HepG2 (cell line): Measurements from ENCODE around the gene BTF3L4. TPM values are rescaled to one million over a fixed set of nuclear protein-coding genes. Genes with fewer than 3 reads are reported as not detected.

Experiments used
- CBFB ChIP-seq: sonication (generic); formaldehyde crosslinking; IDR thresholded peaks from 2 replicates; pipeline ENCODE4 v1.4.0; 2020; ENCODE audit warnings: missing genetic modification reagents
- CHD2 ChIP-seq: IDR thresholded peaks from 2 replicates; pipeline ENCODE4 v1.6.1; 2011; ENCODE audit warnings: low read depth, low read length, improper control_type of control experiment
- CREM ChIP-seq, 2 experiments: sonication (generic) in 1 of 2; formaldehyde crosslinking in 1 of 2; IDR thresholded peaks; 2 replicates each; pipeline versions ENCODE4 v1.4.0 to v1.6.1; 2016 to 2020; ENCODE audit warnings: antibody characterized with exemption in 1 of 2, mild to moderate bottlenecking in 1 of 2, missing genetic modification reagents in 1 of 2
- GABPB1 ChIP-seq: IDR thresholded peaks from 2 replicates; pipeline ENCODE4 v1.6.1; 2016; ENCODE audit warnings: mild to moderate bottlenecking, missing genetic modification reagents, moderate library complexity, missing compliant biosample characterization
- HNRNPH1 ChIP-seq: fragments of 200-400 bp; formaldehyde crosslinking; optimal IDR thresholded peaks from 2 replicates; pipeline ENCODE3; 2017; ENCODE audit warnings: mild to moderate bottlenecking, low read depth, low read length
- KDM5A ChIP-seq: fragments of 200-600 bp; sonication (generic); IDR thresholded peaks from 2 replicates; pipeline ENCODE4 v1.7.0; 2018; ENCODE audit warnings: antibody characterized with exemption, mild to moderate bottlenecking, low read length, borderline replicate concordance
- PCBP1 ChIP-seq: fragments of 200-400 bp; formaldehyde crosslinking; IDR thresholded peaks from 2 replicates; pipeline ENCODE4 v1.6.1; 2017; ENCODE audit warnings: mild to moderate bottlenecking, low read depth, low read length, borderline replicate concordance
- RELA ChIP-seq: sonication (generic); formaldehyde crosslinking; IDR thresholded peaks from 2 replicates; pipeline ENCODE4 v1.4.0; 2020; ENCODE audit warnings: missing genetic modification reagents
- SP1 ChIP-seq, 2 experiments: fragments of 450-650 bp in 1 of 2; sonication (generic) in 1 of 2; formaldehyde crosslinking in 1 of 2; IDR thresholded peaks; 2 replicates each; pipeline versions ENCODE4 v1.4.0 to v1.6.1; 2016 to 2020; ENCODE audit warnings: missing genetic modification reagents in 1 of 2
- TOPORS ChIP-seq: sonication (generic); formaldehyde crosslinking; IDR thresholded peaks from 2 replicates; pipeline ENCODE4 v1.8.0; 2023; ENCODE audit warnings: mild to moderate bottlenecking, missing genetic modification reagents
- ZNF816 ChIP-seq: sonication (generic); formaldehyde crosslinking; IDR thresholded peaks from 2 replicates; pipeline ENCODE4 v1.8.0; 2022; ENCODE audit warnings: missing genetic modification reagents, mild to moderate bottlenecking, borderline replicate concordance
- ZSCAN29 ChIP-seq: sonication (generic); formaldehyde crosslinking; conservative IDR thresholded peaks from 2 replicates; pipeline ENCODE4 v1.4.0; 2020; ENCODE audit warnings: mild to moderate bottlenecking, missing genetic modification reagents
- polyA plus RNA-seq, 8 experiments: library from polyadenylated mRNA; depleted of rRNA in 3 of 8; stranded (reverse) in 7 of 8; unstranded in 1 of 8; fragments of >200 nt; fragmentation: Illumina TruSeq in 4 of 8; extraction: Trizol in 4 of 8; gene quantifications; 2 replicates each; pipeline versions ENCODE4 v1.2.1 to v1.2.3, GENCODE V29; 2011 to 2016; ENCODE audit warnings: low read depth in 4 of 8, missing spikeins in 1 of 8, mixed read lengths in 1 of 8; ENCODE audit not compliant: insufficient read depth in 1 of 8
- total RNA-seq, 5 experiments: library from RNA; depleted of rRNA; stranded (reverse); fragments of >200 nt; fragmentation: Illumina TruSeq; extraction: Trizol; gene quantifications; 2 replicates each; pipeline ENCODE4 v1.2.3, GENCODE V29; 2016; ENCODE audit warnings: low read depth in 1 of 5
- TF ChIP-seq, protein P1 (sequence below): sonication (generic); formaldehyde crosslinking; IDR thresholded peaks from 2 replicates; pipeline ENCODE4 v1.5.1; 2020; ENCODE audit warnings: missing genetic modification reagents, mild to moderate bottlenecking, borderline replicate concordance
- TF ChIP-seq, protein P2 (sequence below): sonication (generic); formaldehyde crosslinking; IDR thresholded peaks from 2 replicates; pipeline ENCODE4 v1.8.0; 2022; ENCODE audit warnings: missing genetic modification reagents, mild to moderate bottlenecking, borderline replicate concordance
- TF ChIP-seq, protein P3 (sequence below), 2 experiments: IDR thresholded peaks; 2 replicates each; pipeline ENCODE4 v1.6.1; 2011 to 2012; ENCODE audit warnings: low read length in 2 of 2, borderline replicate concordance in 1 of 2, low read depth in 1 of 2, mild to moderate bottlenecking in 1 of 2, moderate library complexity in 1 of 2
- TF ChIP-seq, protein P4 (sequence below): sonication (generic); formaldehyde crosslinking; IDR thresholded peaks from 2 replicates; pipeline ENCODE4 v1.8.0; 2022; ENCODE audit warnings: low read depth, missing genetic modification reagents
- TF ChIP-seq, protein P5 (sequence below): sonication (generic); formaldehyde crosslinking; IDR thresholded peaks from 2 replicates; pipeline ENCODE4 v1.8.0; 2022; ENCODE audit warnings: mild to moderate bottlenecking, missing genetic modification reagents, moderate library complexity

BTF3L4 gene
- total and polyA plus RNA-seq, 2 of the 13 experiments (the other 11 are each of a cell fraction or from before 2014, with no cell fraction given): 59.0 to 74.3 TPM

DNA sequence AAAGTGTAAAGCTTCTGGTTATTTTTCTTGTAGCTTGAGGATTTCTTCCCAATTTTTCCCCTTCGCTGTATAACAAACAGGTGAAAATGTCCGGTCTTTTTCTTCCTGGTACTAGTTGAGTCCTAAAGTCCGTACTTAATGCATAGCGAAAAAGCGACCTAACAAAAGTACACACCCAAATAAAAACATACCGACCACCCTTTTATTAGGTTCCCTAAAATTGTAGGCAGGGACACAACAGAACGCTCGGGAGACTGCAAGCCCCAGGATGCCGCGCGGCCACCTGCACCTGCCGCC, 281 bp upstream of the BTF3L4 start (continued):
- TF ChIP-seq, protein P1, sequence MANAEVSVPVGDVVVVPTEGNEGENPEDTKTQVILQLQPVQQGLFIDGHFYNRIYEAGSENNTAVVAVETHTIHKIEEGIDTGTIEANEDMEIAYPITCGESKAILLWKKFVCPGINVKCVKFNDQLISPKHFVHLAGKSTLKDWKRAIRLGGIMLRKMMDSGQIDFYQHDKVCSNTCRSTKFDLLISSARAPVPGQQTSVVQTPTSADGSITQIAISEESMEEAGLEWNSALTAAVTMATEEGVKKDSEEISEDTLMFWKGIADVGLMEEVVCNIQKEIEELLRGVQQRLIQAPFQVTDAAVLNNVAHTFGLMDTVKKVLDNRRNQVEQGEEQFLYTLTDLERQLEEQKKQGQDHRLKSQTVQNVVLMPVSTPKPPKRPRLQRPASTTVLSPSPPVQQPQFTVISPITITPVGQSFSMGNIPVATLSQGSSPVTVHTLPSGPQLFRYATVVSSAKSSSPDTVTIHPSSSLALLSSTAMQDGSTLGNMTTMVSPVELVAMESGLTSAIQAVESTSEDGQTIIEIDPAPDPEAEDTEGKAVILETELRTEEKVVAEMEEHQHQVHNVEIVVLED (CRISPR knock-in tag): no peak
- no peak for TF ChIP-seq CHD2
- TF ChIP-seq, protein P2, sequence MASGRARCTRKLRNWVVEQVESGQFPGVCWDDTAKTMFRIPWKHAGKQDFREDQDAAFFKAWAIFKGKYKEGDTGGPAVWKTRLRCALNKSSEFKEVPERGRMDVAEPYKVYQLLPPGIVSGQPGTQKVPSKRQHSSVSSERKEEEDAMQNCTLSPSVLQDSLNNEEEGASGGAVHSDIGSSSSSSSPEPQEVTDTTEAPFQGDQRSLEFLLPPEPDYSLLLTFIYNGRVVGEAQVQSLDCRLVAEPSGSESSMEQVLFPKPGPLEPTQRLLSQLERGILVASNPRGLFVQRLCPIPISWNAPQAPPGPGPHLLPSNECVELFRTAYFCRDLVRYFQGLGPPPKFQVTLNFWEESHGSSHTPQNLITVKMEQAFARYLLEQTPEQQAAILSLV: no peak
- no peak for TF ChIP-seq ZNF816 (CRISPR knock-in tag)
- TF ChIP-seq KDM5A: peak; percentile 50
- no peak for TF ChIP-seq ZSCAN29
- TF ChIP-seq, protein P3, sequence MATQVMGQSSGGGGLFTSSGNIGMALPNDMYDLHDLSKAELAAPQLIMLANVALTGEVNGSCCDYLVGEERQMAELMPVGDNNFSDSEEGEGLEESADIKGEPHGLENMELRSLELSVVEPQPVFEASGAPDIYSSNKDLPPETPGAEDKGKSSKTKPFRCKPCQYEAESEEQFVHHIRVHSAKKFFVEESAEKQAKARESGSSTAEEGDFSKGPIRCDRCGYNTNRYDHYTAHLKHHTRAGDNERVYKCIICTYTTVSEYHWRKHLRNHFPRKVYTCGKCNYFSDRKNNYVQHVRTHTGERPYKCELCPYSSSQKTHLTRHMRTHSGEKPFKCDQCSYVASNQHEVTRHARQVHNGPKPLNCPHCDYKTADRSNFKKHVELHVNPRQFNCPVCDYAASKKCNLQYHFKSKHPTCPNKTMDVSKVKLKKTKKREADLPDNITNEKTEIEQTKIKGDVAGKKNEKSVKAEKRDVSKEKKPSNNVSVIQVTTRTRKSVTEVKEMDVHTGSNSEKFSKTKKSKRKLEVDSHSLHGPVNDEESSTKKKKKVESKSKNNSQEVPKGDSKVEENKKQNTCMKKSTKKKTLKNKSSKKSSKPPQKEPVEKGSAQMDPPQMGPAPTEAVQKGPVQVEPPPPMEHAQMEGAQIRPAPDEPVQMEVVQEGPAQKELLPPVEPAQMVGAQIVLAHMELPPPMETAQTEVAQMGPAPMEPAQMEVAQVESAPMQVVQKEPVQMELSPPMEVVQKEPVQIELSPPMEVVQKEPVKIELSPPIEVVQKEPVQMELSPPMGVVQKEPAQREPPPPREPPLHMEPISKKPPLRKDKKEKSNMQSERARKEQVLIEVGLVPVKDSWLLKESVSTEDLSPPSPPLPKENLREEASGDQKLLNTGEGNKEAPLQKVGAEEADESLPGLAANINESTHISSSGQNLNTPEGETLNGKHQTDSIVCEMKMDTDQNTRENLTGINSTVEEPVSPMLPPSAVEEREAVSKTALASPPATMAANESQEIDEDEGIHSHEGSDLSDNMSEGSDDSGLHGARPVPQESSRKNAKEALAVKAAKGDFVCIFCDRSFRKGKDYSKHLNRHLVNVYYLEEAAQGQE (IDR thresholded peaks at IDR 0.05; ENCODE audit: borderline replicate concordance in 1 of 2, low read depth in 1 of 2, low read length in 2 of 2): no peak
- TF ChIP-seq RELA (CRISPR knock-in tag): no peak
- TF ChIP-seq PCBP1: no peak
- TF ChIP-seq CREM (IDR thresholded peaks at IDR 0.05): 0 out of 2 replicates have a peak, but pooled peaks have one; percentile 16
- no peak for TF ChIP-seq CREM (CRISPR knock-in tag; IDR thresholded peaks at IDR 0.05)
- TF ChIP-seq, protein P4, sequence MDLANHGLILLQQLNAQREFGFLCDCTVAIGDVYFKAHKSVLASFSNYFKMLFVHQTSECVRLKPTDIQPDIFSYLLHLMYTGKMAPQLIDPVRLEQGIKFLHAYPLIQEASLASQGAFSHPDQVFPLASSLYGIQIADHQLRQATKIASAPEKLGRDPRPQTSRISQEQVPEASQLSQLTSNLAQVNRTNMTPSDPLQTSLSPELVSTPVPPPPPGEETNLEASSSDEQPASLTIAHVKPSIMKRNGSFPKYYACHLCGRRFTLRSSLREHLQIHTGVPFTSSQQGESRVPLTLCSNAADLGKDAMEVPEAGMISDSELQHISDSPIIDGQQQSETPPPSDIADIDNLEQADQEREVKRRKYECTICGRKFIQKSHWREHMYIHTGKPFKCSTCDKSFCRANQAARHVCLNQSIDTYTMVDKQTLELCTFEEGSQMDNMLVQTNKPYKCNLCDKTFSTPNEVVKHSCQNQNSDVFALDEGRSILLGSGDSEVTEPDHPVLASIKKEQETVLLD: no peak
- TF ChIP-seq, protein P5, sequence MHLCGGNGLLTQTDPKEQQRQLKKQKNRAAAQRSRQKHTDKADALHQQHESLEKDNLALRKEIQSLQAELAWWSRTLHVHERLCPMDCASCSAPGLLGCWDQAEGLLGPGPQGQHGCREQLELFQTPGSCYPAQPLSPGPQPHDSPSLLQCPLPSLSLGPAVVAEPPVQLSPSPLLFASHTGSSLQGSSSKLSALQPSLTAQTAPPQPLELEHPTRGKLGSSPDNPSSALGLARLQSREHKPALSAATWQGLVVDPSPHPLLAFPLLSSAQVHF (CRISPR knock-in tag): no peak
- no peak for TF ChIP-seq HNRNPH1
- TF ChIP-seq CBFB: no peak
- no peak for TF ChIP-seq SP1 (IDR thresholded peaks at IDR 0.05)
- no peak for TF ChIP-seq SP1 (CRISPR knock-in tag; IDR thresholded peaks at IDR 0.05)
- no peak for TF ChIP-seq GABPB1
- 0 out of 2 replicates have a peak, but pooled peaks have one; percentile 4 for TF ChIP-seq TOPORS (CRISPR knock-in tag)
